GM12873 (cell line): Measurements from ENCODE around the gene ITPK1.

Experiments
- CTCF ChIP-seq: IDR thresholded peaks from 2 replicates; pipeline ENCODE4 v1.5.1; 2012; ENCODE audit warnings: low read depth, mild to moderate bottlenecking, moderate library complexity, low read length, control low read depth; ENCODE audit not compliant: insufficient read depth; ENCODE audit errors: missing control alignments

The ITPK1 gene

GRCh38 chr14:93115821-93116675, at the start of gene ITPK1:
TSS of gene ITPK1 (minus strand) at chr14:93115925. CDS start at chr14:93115163, 762 bp downstream.
- peak; percentile 51 for TF ChIP-seq CTCF

- peak; percentile 10 for TF ChIP-seq CTCF
Measured at GRCh38 chr14:93163564-93163963, 47.8 kb upstream of the ITPK1 start.

- TF ChIP-seq CTCF: no peak
Measured at GRCh38 chr14:93161411-93161940, 45.8 kb upstream of the ITPK1 start.

GRCh38 chr14:93160353-93160801, 44.7 kb upstream of the ITPK1 start:
- peak; percentile 41 for TF ChIP-seq CTCF

- no peak for TF ChIP-seq CTCF
Measured at GRCh38 chr14:93156693-93157369, 41.1 kb upstream of the ITPK1 start.

GRCh38 chr14:93155667-93156066, 39.9 kb upstream of the ITPK1 start:
- TF ChIP-seq CTCF: no peak

GRCh38 chr14:93153121-93153520, 37.4 kb upstream of the ITPK1 start:
- TF ChIP-seq CTCF: no peak
